Mesendoderm (in vitro differentiated cells): ENCODE data around the gene FES.

Experiments
- DNase-seq: peaks from one replicate; pipeline ENCODE4 v3.0.0; 2013
- H2AK5ac ChIP-seq: 2 replicates; pipeline ENCODE4 v1.6.1; 2013; ENCODE audit warnings: low read length, inconsistent platforms
- H2BK120ac ChIP-seq: 2 replicates; pipeline ENCODE4 v1.6.1; 2013; ENCODE audit warnings: low read depth, mild to moderate bottlenecking, low read length, moderate library complexity, mixed read lengths
- H2BK15ac ChIP-seq: replicated peaks from 2 replicates; pipeline ENCODE4 v1.6.1; 2013; ENCODE audit warnings: low read depth, mild to moderate bottlenecking, moderate library complexity
- H2BK5ac ChIP-seq: 2 replicates; pipeline ENCODE4 v1.6.1; 2013; ENCODE audit warnings: low read length, inconsistent platforms
- H3K18ac ChIP-seq: 2 replicates; pipeline ENCODE4 v1.6.1; 2013; ENCODE audit warnings: mild to moderate bottlenecking, low read length, mixed read lengths
- H3K23ac ChIP-seq: one replicate; pipeline ENCODE4 v1.6.1; 2013; ENCODE audit warnings: low read length
- H3K27ac ChIP-seq: 2 replicates; pipeline ENCODE4 v1.5.1; 2013; ENCODE audit warnings: low read depth, mild to moderate bottlenecking, inconsistent platforms, low read length, moderate library complexity
- H3K27me3 ChIP-seq: 2 replicates; pipeline ENCODE4 v1.6.1; 2013; ENCODE audit warnings: low read length, control low read depth, mild to moderate bottlenecking, inconsistent platforms; ENCODE audit not compliant: insufficient read depth, poor library complexity
- H3K36me3 ChIP-seq: 2 replicates; pipeline ENCODE4 v1.6.1; 2013; ENCODE audit warnings: low read length, inconsistent platforms; ENCODE audit not compliant: control insufficient read depth, insufficient read depth
- H3K4ac ChIP-seq: one replicate; pipeline ENCODE4 v1.6.1; 2013; ENCODE audit warnings: low read depth, mild to moderate bottlenecking, low read length, moderate library complexity
- H3K4me1 ChIP-seq: 2 replicates; pipeline ENCODE4 v1.6.1; 2013; ENCODE audit warnings: low read depth, low read length, inconsistent platforms; ENCODE audit not compliant: control insufficient read depth
- H3K4me2 ChIP-seq: 2 replicates; pipeline ENCODE4 v1.6.1; 2013; ENCODE audit warnings: low read length
- H3K4me3 ChIP-seq: 2 replicates; pipeline ENCODE4 v1.5.1; 2013; ENCODE audit warnings: mild to moderate bottlenecking, low read length
- H3K56ac ChIP-seq: one replicate; pipeline ENCODE4 v1.6.1; 2013; ENCODE audit warnings: low read length
- H3K79me1 ChIP-seq: 2 replicates; pipeline ENCODE4 v1.6.1; 2013; ENCODE audit warnings: low read length, inconsistent platforms
- H3K79me2 ChIP-seq: 2 replicates; pipeline ENCODE4 v1.6.1; 2013; ENCODE audit warnings: mild to moderate bottlenecking, low read length; ENCODE audit not compliant: control insufficient read depth, insufficient read depth
- H3K9ac ChIP-seq: 2 replicates; pipeline ENCODE4 v1.6.1; 2013; ENCODE audit warnings: low read length, inconsistent platforms
- H4K5ac ChIP-seq: one replicate; pipeline ENCODE4 v1.6.1; 2013; ENCODE audit warnings: low read length
- H4K8ac ChIP-seq: one replicate; pipeline ENCODE4 v1.6.1; 2013; ENCODE audit warnings: low read depth, mild to moderate bottlenecking, control low read depth, low read length, moderate library complexity
- WGBS: extraction: QIAGEN DNeasy Blood & Tissue Kit; methylation state at CpG from one replicate; pipeline ENCODE4 v1.1.7; 2013; ENCODE audit warnings: low lambda C conversion rate, missing lambda C conversion rate; ENCODE audit not compliant: insufficient coverage; ENCODE audit errors: extremely low coverage; 5-methylcytosine and 5-hydroxymethylcytosine counted together

Gene FES

GRCh38 chr15:90934949-90935751, 50.8 kb downstream of the FES start, which contains the start of gene UNC45A:
Gene UNC45A, plus strand, starts transcription at chr15:90935285. Its CDS starts 40 bp downstream, at chr15:90935325.
- DNase-seq: peak; percentile 95
- peak within 1 kb of the TSS; percentile 13 for H2AK5ac ChIP-seq
- no CpG with 5 or more reads among the region's 65 CpGs for WGBS
- peak within 1 kb of the TSS; percentile 71 for H3K23ac ChIP-seq
- H3K27me3 ChIP-seq: no peaks in the 10 kb centered on the region
- no peak within 1 kb of the TSS for H2BK120ac ChIP-seq
- H3K4me2 ChIP-seq: peak within 1 kb of the TSS; percentile 86
- H3K36me3 ChIP-seq: peaks cover 1% of the 10 kb centered on the region
- H2BK5ac ChIP-seq: no peak within 1 kb of the TSS
- H4K8ac ChIP-seq: no peak within 1 kb of the TSS
- H4K5ac ChIP-seq: no peak within 1 kb of the TSS
- H3K79me1 ChIP-seq: peaks cover 4% of the 10 kb centered on the region
- peak within 1 kb of the TSS; percentile 86 for H3K9ac ChIP-seq
- peak within 1 kb of the TSS; percentile 17 for H3K27ac ChIP-seq
- no peak within 1 kb of the TSS for H3K4ac ChIP-seq
- H3K4me1 ChIP-seq: peaks cover 1% of the 10 kb centered on the region
- H3K18ac ChIP-seq: no peak within 1 kb of the TSS
- peak within 1 kb of the TSS; percentile 70 for H3K4me3 ChIP-seq
- H3K56ac ChIP-seq: peak within 1 kb of the TSS; percentile 94
- H2BK15ac ChIP-seq: no peak within 1 kb of the TSS
- no peaks in the 10 kb centered on the region for H3K79me2 ChIP-seq

- Histone ChIP-seq H3K27ac (no peak overlapping the region), H3K79me1 (peaks cover 4% of the 10 kb centered on the region), H3K56ac (no peak overlapping the region), H3K4me3 (no peak overlapping the region), H3K9ac (no peak overlapping the region), H3K79me2 (no peaks in the 10 kb centered on the region), H3K4me1 (peaks cover 1% of the 10 kb centered on the region), H3K27me3 (no peaks in the 10 kb centered on the region), H3K4ac (no peak overlapping the region), H4K5ac (no peak overlapping the region), H2BK120ac (no peak overlapping the region), H3K18ac (no peak overlapping the region), H2BK5ac (no peak overlapping the region), H2BK15ac (no peak overlapping the region), H3K36me3 (peaks cover 9% of the 10 kb centered on the region), H4K8ac (no peak overlapping the region), H2AK5ac (no peak overlapping the region), H3K4me2 (no peak overlapping the region), H3K23ac (no peak overlapping the region)
- no peak for DNase-seq
- no CpG with 5 or more reads among the region's 1 CpG for WGBS
Observed at GRCh38 chr15:90936823-90937222, 52.5 kb downstream of the FES start.

GRCh38 chr15:90938261-90938660, 54.0 kb downstream of the FES start:
- Histone ChIP-seq H3K4me3 (no peak overlapping the region), H3K9ac (no peak overlapping the region), H3K27me3 (no peaks in the 10 kb centered on the region), H3K18ac (no peak overlapping the region), H3K23ac (no peak overlapping the region), H3K4me2 (no peak overlapping the region), H3K36me3 (peaks cover 13% of the 10 kb centered on the region), H3K79me1 (peaks cover 4% of the 10 kb centered on the region), H4K5ac (no peak overlapping the region), H3K27ac (no peak overlapping the region), H3K56ac (no peak overlapping the region), H3K4me1 (peaks cover 1% of the 10 kb centered on the region), H2BK5ac (no peak overlapping the region), H3K4ac (no peak overlapping the region), H2BK15ac (no peak overlapping the region), H2AK5ac (no peak overlapping the region), H3K79me2 (no peaks in the 10 kb centered on the region), H4K8ac (no peak overlapping the region), H2BK120ac (no peak overlapping the region)
- DNase-seq: no peak
- WGBS: no CpG with 5 or more reads among the region's 5 CpGs

- H4K5ac ChIP-seq: no peak overlapping the region
- H4K8ac ChIP-seq: no peak overlapping the region
- H3K4me1 ChIP-seq: peaks cover 1% of the 10 kb centered on the region
- H3K4me2 ChIP-seq: no peak overlapping the region
- no peak overlapping the region for H3K4ac ChIP-seq
- H3K27me3 ChIP-seq: no peaks in the 10 kb centered on the region
- WGBS: no CpG with 5 or more reads among the region's 7 CpGs
- H3K23ac ChIP-seq: no peak overlapping the region
- no peak overlapping the region for H2BK5ac ChIP-seq
- H3K18ac ChIP-seq: no peak overlapping the region
- no peak overlapping the region for H2BK120ac ChIP-seq
- H3K27ac ChIP-seq: no peak overlapping the region
- no peaks in the 10 kb centered on the region for H3K79me2 ChIP-seq
- H3K36me3 ChIP-seq: peaks cover 16% of the 10 kb centered on the region
- H2AK5ac ChIP-seq: no peak overlapping the region
- H3K56ac ChIP-seq: no peak overlapping the region
- peaks cover 4% of the 10 kb centered on the region for H3K79me1 ChIP-seq
- DNase-seq: no peak
- H3K9ac ChIP-seq: no peak overlapping the region
- H2BK15ac ChIP-seq: no peak overlapping the region
- no peak overlapping the region for H3K4me3 ChIP-seq
Observed at GRCh38 chr15:90939756-90940155, 55.5 kb downstream of the FES start.

GRCh38 chr15:90941038-90941437, 56.7 kb downstream of the FES start:
- no peak overlapping the region for H4K8ac ChIP-seq
- no peak overlapping the region for H3K18ac ChIP-seq
- no peak overlapping the region for H3K4ac ChIP-seq
- H3K4me2 ChIP-seq: no peak overlapping the region
- peaks cover 2% of the 10 kb centered on the region for H3K79me1 ChIP-seq
- H2BK120ac ChIP-seq: no peak overlapping the region
- H4K5ac ChIP-seq: no peak overlapping the region
- H3K27ac ChIP-seq: no peak overlapping the region
- no peak overlapping the region for H3K56ac ChIP-seq
- no peaks in the 10 kb centered on the region for H3K4me1 ChIP-seq
- no peak overlapping the region for H2BK5ac ChIP-seq
- H3K36me3 ChIP-seq: peaks cover 19% of the 10 kb centered on the region
- no peak overlapping the region for H2BK15ac ChIP-seq
- H3K27me3 ChIP-seq: no peaks in the 10 kb centered on the region
- H2AK5ac ChIP-seq: no peak overlapping the region
- no peaks in the 10 kb centered on the region for H3K79me2 ChIP-seq
- H3K4me3 ChIP-seq: no peak overlapping the region
- no peak overlapping the region for H3K23ac ChIP-seq
- no peak overlapping the region for H3K9ac ChIP-seq
- no CpG with 5 or more reads among the region's 4 CpGs for WGBS
- DNase-seq: no peak
